Germinal center (tissue), 1 donor: Measurements from ENCODE around the gene PRDM16.

Experiments
- DNase-seq: peaks from one replicate; pipeline ENCODE4 v3.0.0; 2012; ENCODE audit warnings: mixed read lengths, low spot score

The PRDM16 gene

DNA sequence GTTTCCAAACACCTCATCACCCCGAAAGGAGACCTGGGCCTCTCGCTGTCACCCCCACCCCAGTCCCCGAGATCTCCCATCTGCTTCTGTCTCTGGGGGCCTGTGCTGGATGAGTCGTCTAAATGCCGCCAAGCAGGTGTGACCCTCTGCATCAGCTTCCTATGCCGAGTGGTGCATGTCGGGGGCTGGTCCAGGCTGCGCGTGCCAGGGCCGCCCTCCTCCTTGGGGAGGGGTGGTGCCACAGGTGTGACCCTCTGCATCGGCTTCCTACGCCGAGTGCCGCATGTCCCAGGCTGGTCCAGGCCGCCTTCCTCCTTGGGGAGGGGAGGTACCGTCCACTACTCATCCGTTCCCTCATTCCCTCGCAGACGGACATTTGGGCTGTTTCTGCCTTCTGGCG is 115.7 kb downstream of the PRDM16 start:
- no peak for DNase-seq

DNA sequence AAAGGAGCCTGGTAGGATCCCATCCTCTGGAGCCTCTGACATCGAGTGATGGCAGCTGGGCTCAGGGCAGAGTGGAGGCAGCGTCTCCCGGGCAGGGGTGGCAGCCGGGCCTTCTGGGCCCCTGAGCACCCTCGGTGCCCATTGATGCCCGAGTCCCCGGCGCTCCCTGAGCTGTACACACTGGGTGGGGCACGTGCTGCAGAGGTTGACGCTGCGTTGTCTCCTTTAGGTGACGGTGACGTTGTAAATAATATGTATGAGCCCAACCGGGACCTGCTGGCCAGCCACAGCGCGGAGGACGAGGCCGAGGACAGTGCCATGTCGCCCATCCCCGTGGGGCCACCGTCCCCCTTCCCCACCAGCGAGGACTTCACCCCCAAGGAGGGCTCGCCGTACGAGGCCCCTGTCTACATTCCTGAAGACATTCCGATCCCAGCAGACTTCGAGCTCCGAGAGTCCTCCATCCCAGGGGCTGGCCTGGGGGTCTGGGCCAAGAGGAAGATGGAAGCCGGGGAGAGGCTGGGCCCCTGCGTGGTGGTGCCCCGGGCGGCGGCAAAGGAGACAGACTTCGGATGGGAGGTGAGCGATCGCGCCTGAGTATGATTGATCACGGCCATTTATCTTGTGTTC is 117.0 kb downstream of the PRDM16 start:
- no peak for DNase-seq

- DNase-seq = no peak
These were observed 117.5 kb downstream of the PRDM16 start for GRCh38 chr1:3186526-3186921.

DNA sequence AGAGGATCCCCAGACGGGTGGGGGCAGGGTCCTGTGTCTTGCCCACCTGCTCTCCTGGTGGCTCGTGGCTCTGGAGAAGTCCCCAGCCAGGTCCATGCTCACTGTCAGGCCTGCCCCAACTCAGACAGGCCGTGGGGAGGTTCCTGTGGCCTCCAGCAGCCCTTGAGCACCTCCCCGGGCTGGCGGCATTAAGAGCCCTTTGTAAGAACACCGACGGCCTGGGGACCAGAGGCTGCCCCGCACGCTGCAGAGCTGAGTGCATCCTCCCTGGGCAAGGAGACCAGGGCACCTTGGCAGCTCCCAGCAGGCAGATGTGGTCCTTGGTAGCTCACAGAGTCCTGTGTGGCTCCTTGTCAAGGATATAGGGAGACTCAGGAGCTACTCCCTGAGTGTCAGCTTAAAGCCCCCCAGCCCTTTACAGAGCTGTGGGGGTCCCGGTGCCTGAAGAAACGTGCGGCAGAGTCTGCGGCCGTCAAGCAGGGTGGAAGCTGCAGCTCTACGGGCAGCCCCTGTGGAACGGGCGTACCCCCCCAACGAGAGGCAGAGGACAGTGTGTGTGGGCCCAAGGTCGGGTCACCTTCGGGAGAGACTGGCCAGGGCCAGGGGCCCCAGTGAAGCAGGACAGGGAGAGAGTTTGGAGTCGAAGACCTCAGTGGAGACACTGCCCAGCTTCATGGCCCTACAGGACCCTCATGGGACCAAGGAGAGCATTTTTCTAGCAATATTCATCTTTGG is 118.6 kb downstream of the PRDM16 start:
- DNase-seq = no peak

- DNase-seq = no peak
These were observed 119.4 kb downstream of the PRDM16 start for GRCh38 chr1:3188150-3188971.

GRCh38 chr1:3190256-3191041 is 121.4 kb downstream of the PRDM16 start:
- DNase-seq = no peak

DNA sequence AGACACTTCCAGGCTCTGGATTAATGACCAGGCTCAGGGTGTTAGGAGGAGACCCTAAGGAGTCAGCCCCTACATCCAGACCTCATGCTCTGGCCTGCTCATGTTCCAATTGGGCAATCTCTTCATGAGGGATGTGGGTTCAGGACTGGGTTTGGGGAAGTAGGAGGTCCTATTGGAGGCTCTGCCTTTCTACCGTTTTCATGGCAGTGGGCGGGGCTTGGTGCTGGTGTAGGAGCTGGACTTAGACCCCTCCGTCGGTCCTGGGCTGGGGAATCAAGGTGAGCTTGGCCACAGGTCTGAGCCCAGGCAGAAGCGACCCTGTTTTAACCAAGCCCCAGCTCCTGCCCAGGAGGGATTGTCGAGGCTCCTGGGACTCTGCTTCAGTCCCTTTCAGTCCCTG is 123.4 kb downstream of the PRDM16 start:
- DNase-seq = no peak

- DNase-seq = no peak
These were observed 123.8 kb downstream of the PRDM16 start for GRCh38 chr1:3192825-3193224.

GRCh38 chr1:3193811-3194210 is 124.8 kb downstream of the PRDM16 start:
- DNase-seq = no peak

- no peak for DNase-seq
These were observed 125.9 kb downstream of the PRDM16 start for GRCh38 chr1:3194760-3195479.

DNA sequence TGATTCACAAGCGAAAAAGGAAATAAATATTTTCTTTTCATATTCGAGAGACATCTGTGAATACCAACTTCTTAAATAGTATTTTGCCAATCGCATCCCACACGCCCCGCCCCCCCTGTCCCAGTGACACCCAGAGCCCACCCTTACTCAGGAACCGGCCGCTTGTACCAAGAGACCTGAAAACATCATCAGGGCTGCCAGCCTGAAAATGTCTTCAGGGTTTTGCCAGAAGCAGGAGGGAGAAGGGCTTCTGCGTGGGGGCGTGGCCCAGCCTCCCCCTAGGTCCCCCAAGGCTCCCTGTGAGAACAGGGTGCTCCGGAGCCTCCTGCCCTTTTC is 126.4 kb downstream of the PRDM16 start:
- no peak for DNase-seq

GRCh38 chr1:3195966-3196515 is 127.0 kb downstream of the PRDM16 start:
- DNase-seq = no peak

GRCh38 chr1:3196577-3197245 is 127.7 kb downstream of the PRDM16 start:
- no peak for DNase-seq

DNA sequence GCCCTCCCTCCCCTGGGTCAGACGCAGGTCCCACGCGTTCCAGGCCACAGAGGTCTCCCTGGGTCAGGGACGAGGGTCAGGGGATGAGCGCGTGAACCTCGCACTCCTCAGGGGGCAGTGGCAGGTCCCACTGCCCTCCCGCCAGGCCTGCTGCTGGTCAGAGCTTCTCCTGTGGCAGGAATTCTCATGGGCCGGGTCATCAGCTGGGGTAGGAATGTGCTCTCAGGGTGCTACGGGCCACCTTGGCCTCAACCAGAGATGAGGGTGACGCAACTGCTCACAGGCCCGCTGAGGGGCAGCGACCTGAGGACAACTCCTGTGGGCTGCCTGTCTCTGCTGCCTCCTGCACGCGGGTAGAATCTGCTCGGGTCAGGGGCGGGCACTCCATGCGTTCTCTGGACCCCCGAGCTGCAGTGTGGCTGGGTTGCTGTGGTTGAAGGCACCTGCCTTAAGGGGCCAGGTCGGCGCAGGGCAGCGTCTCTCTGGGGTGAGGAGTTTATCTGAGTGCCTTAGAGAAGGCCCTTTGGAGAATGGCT is 128.8 kb downstream of the PRDM16 start:
- DNase-seq = no peak

GRCh38 chr1:3198371-3199271 is 129.6 kb downstream of the PRDM16 start:
- DNase-seq = no peak

DNA sequence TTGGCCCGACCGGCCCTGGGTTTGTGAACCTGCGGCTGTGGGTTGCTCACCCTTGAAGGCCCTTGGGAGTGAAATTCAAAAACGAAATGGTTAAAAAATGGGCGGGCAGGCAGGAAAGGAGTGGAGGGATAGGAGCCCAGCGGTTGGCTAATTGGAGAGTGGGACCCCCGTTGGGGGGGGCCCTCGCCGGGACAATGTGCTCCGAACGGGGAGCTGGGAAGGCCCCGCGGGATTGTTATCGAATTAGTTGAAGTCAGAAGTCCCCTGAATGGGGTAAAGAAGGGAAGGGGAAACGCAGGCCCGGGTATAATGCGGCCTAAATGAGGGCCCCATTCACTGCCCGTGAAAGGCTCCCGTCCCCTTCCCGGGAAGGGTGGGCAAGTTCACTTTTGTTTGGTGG is 135.7 kb downstream of the PRDM16 start:
- no peak for DNase-seq

GRCh38 chr1:3205815-3206214 is 136.8 kb downstream of the PRDM16 start:
- DNase-seq = no peak

DNA sequence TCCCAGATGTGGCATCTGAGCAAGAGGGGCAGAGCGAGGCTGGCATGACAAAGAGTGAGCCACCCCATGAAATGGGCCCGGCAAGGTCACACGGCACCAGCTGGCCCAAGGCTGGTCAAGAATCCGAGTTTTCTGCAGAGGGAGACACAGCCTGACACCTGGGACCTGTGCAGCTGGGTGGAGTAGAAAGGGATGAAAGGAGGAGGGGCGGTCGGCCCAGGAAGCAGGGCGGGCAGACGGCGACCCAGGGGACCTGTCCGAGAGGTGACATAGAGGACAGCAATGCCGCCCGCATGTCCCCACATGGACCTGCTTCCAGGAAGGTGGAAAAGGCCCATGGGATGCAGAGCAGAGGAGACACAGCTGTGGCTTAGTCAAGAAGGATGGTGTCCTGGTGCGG is 137.7 kb downstream of the PRDM16 start:
- no peak for DNase-seq

DNA sequence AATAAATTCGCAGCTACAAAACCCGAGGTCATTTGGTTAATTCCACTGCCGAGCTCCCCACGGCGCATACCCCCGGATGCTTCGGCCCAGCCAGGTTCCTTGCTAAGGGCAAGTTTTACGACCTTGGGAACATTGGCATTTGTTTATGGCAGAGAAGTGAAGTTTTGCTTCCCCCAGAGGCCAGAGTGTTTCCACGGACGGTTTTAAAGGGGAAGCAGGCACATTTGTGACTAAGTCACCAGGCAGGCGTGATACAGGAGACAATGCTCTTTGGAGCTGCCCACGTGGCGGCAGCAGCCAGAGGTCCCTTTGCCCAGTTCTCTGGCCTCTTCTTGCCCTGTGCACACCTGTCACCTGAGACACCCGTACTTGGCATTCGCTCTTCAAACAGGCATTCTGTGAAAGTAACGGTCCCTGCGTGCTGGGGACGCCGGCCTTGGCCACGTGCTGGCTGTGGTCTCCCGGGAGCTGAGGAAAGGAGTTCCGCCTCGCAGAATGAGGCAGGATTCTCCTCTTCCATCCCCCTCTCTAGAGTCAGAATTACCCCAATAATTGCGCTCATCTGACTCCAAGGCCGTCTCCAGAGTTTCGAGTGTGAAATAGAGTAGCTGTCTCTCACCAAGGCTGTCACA is 138.3 kb downstream of the PRDM16 start:
- DNase-seq = no peak
